Measurements from ENCODE around the gene P2RX2.
A peak's percentile ranks its signal among the peaks of the same experiment; 100 is the strongest.

P2RX2 gene

DNA sequence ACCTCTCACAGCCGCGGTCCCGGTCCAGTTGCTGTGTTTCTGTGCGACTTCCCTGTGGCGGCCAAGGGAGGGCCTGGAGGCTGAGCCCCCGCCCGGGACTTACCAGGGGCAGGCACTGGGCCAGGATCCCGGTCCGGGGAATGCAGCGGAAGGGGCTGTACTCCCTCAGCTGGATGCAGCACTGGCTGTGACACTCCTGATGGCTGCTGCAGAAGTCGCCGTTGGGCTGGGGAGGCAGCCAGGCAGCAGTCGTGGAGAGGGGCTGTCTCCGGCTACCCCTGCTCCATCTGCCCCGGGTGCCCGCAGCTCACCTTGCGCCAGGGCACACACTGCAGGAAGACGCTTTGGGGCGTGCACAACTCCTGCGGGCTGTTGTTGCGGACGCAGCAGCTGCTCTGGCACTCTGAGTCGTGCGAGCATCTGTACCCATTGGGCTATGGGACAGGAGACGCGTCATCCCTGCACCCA, 14.4 kb upstream of the P2RX2 start:
- DNase-seq = no peak

GRCh38 chr12:132604668-132605441, 13.7 kb upstream of the P2RX2 start:
- no peak for DNase-seq

- DNase-seq = no peak
These were observed 12.7 kb upstream of the P2RX2 start for GRCh38 chr12:132605892-132606291.

- no peak for DNase-seq
These were observed 12.1 kb upstream of the P2RX2 start for GRCh38 chr12:132606466-132606865.

- DNase-seq = no peak
These were observed 11.6 kb upstream of the P2RX2 start for GRCh38 chr12:132606927-132607326.

DNA sequence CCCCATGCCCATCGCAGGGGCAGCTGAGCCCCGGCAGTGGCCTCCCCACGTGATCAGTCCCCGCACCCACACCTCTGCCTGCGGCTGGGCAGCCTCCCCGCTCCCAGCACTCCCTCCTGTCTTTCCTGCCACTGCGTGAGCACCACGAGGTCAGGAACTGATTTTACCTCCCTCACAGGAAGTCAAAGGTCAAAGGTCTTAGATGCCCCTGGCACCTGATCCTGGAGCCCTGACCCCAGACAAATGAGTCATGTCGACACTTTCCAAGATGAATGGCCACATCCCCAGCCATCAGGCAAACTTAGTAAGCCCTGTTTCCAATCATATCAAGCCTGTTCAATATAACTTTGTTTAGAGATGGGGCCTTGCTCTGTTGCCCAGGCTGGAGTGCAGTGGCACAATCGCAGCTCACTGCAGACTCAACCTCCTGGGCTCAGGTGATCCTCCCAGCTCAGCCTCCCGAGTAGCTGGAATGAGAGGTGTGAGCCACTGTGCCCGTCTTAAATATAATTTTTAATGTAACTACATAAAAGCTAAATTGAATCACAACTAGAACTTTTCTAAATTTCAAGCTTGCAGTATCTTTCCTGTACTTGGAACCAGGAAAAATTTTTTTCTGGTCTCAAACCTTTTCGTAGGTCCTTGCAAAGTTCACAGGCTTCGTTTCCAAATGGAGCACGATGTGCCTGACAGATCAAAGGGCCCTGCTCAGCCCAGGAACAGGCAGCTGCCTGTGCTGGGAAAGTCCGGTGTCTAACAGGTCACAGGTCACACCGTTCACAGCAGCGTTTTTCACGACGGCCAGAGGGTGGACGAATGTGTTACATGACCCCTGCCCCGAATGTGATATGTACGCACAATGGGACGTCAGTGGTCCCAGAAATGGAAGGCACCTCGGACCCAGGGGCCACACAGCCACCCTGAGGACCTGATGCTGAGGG, 10.1 kb upstream of the P2RX2 start:
- no peak for DNase-seq

DNA sequence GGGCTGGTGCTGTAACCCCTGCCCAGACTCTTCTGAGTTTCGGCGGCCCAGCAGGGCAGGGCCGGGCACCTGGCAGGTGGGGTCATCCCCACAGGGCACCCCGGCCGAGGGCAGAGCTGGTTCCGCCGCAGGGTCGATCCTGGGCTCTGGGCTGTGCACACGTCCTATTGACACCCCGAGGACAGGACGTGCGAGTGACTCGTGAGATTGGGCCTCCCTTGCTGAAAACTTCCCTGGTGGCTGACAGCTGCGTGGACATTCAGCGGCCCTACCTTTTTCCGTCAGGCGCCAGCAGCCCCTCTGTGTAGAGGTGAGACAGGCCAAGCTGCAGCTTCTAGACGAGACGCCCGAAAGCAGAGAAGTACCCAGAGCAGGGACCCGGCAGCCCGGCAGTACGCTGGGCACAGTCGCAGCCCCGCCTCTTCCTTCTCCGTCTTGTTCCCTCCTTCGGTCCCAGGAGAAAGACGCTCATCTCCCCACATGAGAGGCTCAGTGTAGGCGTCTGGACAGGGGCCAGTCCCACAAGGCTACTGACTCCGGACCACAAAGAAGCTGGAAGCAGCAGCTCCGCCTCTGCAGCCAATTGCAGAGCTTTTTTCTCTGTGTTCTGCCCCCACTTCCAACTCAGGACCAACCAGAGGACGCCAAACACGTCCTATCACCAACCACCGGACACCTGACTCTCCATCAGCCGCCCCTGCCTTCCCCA, 8.4 kb upstream of the P2RX2 start, which contains the start of gene LRCOL1:
TSS of gene LRCOL1 (minus strand) at position 532 of the 709 bp plus-strand sequence. CDS start 4,331 bp downstream, outside the sequence.
- no peak for DNase-seq

- DNase-seq = no peak
These were observed 7.5 kb upstream of the P2RX2 start for GRCh38 chr12:132610866-132611602.

GRCh38 chr12:132611620-132612019, 7.0 kb upstream of the P2RX2 start:
- no peak for DNase-seq

DNA sequence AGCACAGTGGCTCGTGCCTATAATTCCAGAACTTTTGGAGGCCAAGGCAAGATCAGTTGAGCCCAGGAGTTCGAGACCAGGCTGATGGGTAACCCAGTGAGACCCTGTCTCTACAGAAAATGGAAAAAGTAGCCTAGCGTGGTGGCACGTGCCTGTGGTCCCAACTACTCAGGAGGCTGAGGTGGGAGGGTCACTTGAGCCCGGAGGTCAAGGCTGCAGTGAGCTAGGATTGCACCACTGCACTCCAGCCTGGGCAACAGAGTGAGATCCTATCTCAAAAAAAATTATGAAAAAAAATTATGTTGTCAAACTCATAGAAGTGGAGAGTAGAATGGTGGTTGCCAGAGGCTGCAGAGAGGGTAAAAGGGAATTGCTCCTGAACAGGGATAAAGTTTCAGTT, 4.5 kb upstream of the P2RX2 start:
- no peak for DNase-seq

DNA sequence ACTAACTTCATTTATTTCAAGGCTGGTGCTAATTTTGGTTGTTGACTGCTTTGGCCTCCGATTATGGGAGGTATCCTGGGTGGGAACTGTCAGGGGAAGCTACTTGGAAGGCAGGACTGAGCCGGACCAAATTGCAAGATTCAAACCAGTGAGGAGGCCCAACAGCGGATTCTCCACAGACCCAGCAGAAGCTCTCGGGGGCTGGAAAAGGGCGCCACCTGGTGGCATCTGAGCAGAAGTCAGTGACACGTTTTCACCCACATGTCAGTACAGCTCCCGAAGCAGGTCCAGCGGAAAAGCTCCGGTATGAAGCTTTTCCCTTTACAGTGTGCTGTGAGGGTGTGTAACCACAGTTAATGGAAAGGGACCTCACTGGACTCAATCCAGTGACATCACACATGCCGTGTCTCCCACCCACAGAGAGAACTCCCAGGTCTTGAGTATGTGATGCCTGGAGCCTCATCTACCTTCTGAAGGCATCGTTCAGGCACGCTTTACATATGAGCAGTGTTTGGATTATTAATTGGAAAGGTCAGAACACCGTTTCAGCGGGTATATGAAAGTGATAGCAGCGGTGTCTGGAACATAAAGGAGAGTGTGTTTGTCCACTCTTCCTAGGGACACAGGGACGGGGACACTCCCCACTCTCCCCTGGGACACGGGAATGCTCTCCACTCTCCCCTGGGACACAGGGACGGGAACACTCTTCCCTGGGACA, 3.6 kb upstream of the P2RX2 start:
- peak; percentile 76 for DNase-seq

- DNase-seq = no peak
These were observed 3.0 kb upstream of the P2RX2 start for GRCh38 chr12:132615579-132616038.

GRCh38 chr12:132617135-132617701, 1.4 kb upstream of the P2RX2 start:
- no peak for DNase-seq

DNA sequence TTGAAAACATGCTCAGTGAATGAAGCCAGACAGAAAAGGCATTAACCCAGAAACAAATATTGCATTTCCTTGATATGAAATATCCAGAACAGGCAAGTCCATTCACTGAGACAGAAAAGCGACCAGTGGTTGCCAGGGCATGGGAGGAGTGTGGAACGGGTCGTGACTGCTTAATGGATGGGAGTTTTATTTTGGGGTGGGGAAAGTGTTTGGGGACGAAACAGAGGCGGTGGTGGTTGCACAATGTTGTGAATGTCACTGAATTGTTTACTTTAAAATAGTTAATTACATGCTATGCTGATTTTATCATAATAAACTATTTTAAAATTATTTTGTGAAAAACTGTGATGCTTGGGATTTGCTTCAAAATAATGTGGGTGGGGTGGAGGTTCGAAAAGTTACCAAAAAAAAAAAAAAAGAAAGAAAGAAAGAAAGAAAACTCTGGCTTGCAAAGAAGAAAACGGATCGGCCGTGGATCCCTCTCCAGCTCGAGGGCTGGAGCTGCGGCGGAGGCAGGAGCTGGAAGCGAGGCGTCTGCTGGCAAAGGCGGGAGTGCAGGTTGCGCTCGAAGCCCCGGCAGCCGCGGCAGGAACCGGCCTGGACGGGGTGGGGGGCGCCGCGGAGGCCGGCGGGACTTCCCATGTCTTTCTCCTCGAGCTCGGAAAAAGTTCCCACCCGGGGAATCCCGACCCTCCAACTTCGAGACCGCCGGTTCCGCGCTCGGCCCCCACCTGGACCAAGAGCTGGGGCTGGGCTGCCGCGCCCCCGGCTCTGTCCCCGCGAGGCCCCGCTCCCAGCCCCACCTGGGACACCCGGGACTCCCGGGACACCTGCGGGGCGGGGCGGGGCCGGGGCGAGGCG, 524 bp upstream of the P2RX2 start:
- no peak for DNase-seq

- DNase-seq = no peak
These were observed 452 bp downstream of the P2RX2 start for GRCh38 chr12:132619071-132619385.

DNA sequence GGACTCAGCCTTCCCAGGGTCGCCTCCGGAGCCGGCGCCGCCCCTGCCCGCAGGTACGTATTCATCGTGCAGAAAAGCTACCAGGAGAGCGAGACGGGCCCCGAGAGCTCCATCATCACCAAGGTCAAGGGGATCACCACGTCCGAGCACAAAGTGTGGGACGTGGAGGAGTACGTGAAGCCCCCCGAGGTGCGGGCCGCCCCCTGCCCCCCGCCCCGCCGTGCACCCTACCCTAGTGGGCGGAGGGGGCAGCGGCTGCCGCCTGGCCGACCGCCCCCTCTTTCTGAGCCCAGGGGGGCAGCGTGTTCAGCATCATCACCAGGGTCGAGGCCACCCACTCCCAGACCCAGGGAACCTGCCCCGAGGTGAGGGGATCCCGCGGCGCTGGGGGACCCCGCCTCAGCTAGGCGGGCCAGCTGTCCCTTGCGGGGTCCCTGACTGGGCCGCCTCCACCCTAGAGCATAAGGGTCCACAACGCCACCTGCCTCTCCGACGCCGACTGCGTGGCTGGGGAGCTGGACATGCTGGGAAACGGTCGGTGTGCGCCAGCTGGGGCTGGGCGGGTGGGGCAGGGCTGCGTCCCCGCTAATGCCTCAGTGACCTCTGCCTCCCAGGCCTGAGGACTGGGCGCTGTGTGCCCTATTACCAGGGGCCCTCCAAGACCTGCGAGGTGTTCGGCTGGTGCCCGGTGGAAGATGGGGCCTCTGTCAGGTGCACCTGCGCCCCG, 973 bp downstream of the P2RX2 start:
- DNase-seq = no peak

- DNase-seq = no peak
These were observed 1.7 kb downstream of the P2RX2 start for GRCh38 chr12:132620113-132620898.

DNA sequence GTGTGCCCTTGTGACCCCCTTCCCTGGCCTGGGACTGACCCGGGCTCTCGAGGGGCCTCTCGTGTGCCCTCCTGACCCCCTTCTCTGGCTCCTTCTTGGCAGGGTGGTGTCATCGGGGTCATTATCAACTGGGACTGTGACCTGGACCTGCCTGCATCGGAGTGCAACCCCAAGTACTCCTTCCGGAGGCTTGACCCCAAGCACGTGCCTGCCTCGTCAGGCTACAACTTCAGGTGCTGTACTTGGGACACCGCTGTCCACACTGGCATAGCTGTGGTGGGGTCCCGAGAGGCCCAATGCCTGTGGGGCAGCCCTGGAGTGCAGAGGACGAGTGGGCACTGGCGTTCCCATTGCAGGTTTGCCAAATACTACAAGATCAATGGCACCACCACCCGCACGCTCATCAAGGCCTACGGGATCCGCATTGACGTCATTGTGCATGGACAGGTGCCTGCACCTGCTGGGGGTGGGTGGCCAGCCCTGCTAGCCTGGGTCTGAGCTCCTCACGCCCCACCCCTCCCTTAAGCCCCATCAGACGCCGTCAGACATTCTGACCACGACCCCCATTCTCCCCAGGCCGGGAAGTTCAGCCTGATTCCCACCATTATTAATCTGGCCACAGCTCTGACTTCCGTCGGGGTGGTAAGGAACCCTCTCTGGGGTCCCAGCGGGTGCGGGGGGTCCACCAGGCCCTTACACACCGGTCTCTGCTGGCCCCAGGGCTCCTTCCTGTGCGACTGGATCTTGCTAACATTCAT, 2.5 kb downstream of the P2RX2 start:
- DNase-seq = no peak

All from stimulated activated CD4-positive, alpha-beta T cell treated with anti-CD3 and anti-CD28 coated beads, Interleukin-1b, Interleukin-23, amount 100 ng/mL, for 48 hours (primary cell).